Neuronal stem cell (in vitro differentiated cells): Measurements from ENCODE around the gene SC5D.

Source experiments
- DNase-seq: peaks from one replicate; pipeline ENCODE4 v3.0.0-alpha.2; 2013; ENCODE audit warnings: low spot score
- H2AFZ ChIP-seq: one replicate; pipeline ENCODE4 v1.6.1; 2013; ENCODE audit warnings: mild to moderate bottlenecking, low read length, inconsistent platforms
- H2AK5ac ChIP-seq: 2 replicates; pipeline ENCODE4 v1.6.1; 2013; ENCODE audit warnings: low read depth, mild to moderate bottlenecking, inconsistent platforms, low read length, moderate library complexity, mixed read lengths
- H2BK120ac ChIP-seq: 2 replicates; pipeline ENCODE4 v1.6.1; 2013; ENCODE audit warnings: low read depth, mild to moderate bottlenecking, inconsistent platforms, low read length, moderate library complexity, mixed read lengths
- H2BK12ac ChIP-seq: one replicate; pipeline ENCODE4 v1.6.1; 2013; ENCODE audit warnings: low read length, inconsistent platforms
- H2BK15ac ChIP-seq: 2 replicates; pipeline ENCODE4 v1.6.1; 2013; ENCODE audit warnings: mild to moderate bottlenecking, low read length, inconsistent platforms, mixed read lengths
- H2BK5ac ChIP-seq: one replicate; pipeline ENCODE4 v1.6.1; 2013; ENCODE audit warnings: inconsistent platforms, mild to moderate bottlenecking, low read length, moderate library complexity
- H3K14ac ChIP-seq: one replicate; pipeline ENCODE4 v1.6.1; 2013; ENCODE audit warnings: low read length, inconsistent platforms
- H3K18ac ChIP-seq: 2 replicates; pipeline ENCODE4 v1.6.1; 2013; ENCODE audit warnings: low read length, inconsistent platforms
- H3K23ac ChIP-seq: 2 replicates; pipeline ENCODE4 v1.6.1; 2013; ENCODE audit warnings: low read depth, mild to moderate bottlenecking, mixed read lengths, low read length, inconsistent platforms; ENCODE audit not compliant: poor library complexity
- H3K27ac ChIP-seq: replicated peaks from 3 replicates; pipeline ENCODE4 v1.5.1; 2013; ENCODE audit warnings: low read length, inconsistent platforms
- H3K27me3 ChIP-seq, 3 experiments: 2 replicates each; pipeline ENCODE4 v1.6.1; 2013; ENCODE audit warnings: low read length in 3 of 3, mild to moderate bottlenecking in 2 of 3, inconsistent platforms in 1 of 3, low read depth in 1 of 3, mixed read lengths in 1 of 3, moderate library complexity in 1 of 3; ENCODE audit not compliant: control insufficient read depth in 3 of 3, insufficient read depth in 3 of 3
- H3K36me3 ChIP-seq, 2 donors: replicated peaks in 1 of 2; 2 replicates each; pipeline ENCODE4 v1.6.1; 2013; ENCODE audit warnings: low read length in 2 of 2; ENCODE audit not compliant: control insufficient read depth in 2 of 2, insufficient read depth in 2 of 2
- H3K4ac ChIP-seq: 2 replicates; pipeline ENCODE4 v1.6.1; 2013; ENCODE audit warnings: inconsistent platforms, mild to moderate bottlenecking, low read length, moderate library complexity
- H3K4me1 ChIP-seq, 2 donors: 1 replicate in 1 of 2; 2 replicates in 1 of 2; pipeline ENCODE4 v1.6.1; 2013; ENCODE audit warnings: low read length in 2 of 2, low read depth in 1 of 2; ENCODE audit not compliant: control insufficient read depth in 2 of 2, insufficient read depth in 1 of 2
- H3K4me2 ChIP-seq: one replicate; pipeline ENCODE4 v1.6.1; 2013; ENCODE audit warnings: mild to moderate bottlenecking, low read length, inconsistent platforms; ENCODE audit not compliant: insufficient read depth, poor library complexity, severe bottlenecking
- H3K4me3 ChIP-seq, 2 donors: 2 replicates each; pipeline ENCODE4 v1.5.1; 2013; ENCODE audit warnings: low read length in 2 of 2, mild to moderate bottlenecking in 2 of 2, inconsistent platforms in 1 of 2, moderate library complexity in 1 of 2
- H3K79me1 ChIP-seq: one replicate; pipeline ENCODE4 v1.6.1; 2013; ENCODE audit warnings: low read depth, mild to moderate bottlenecking, inconsistent platforms, low read length, moderate library complexity
- H3K9ac ChIP-seq: one replicate; pipeline ENCODE4 v1.6.1; 2013; ENCODE audit warnings: mild to moderate bottlenecking, low read depth, low read length, inconsistent platforms; ENCODE audit not compliant: poor library complexity
- H3K9me3 ChIP-seq, 2 donors: replicated peaks in 1 of 2; 2 replicates each; pipeline versions ENCODE3 to v1.6.1; 2013; ENCODE audit warnings: low read length in 2 of 2, mild to moderate bottlenecking in 2 of 2, inconsistent platforms in 1 of 2, low read depth in 1 of 2, mixed read lengths in 1 of 2, moderate library complexity in 1 of 2; ENCODE audit not compliant: control insufficient read depth in 2 of 2, insufficient read depth in 1 of 2
- H4K8ac ChIP-seq: one replicate; pipeline ENCODE4 v1.6.1; 2013; ENCODE audit warnings: low read depth, mild to moderate bottlenecking, inconsistent platforms, low read length, moderate library complexity
- H4K91ac ChIP-seq: one replicate; pipeline ENCODE4 v1.6.1; 2013; ENCODE audit warnings: low read length, low read depth, mild to moderate bottlenecking, inconsistent platforms; ENCODE audit not compliant: poor library complexity
- WGBS, 2 donors: extraction: QIAGEN DNeasy Blood & Tissue Kit; methylation state at CpG; one replicate each; pipeline ENCODE4 v1.1.7; 2013; ENCODE audit warnings: missing lambda C conversion rate in 2 of 2, mixed read lengths in 1 of 2; ENCODE audit not compliant: insufficient read length in 2 of 2, insufficient replicate concordance in 1 of 2; ENCODE audit errors: extremely low coverage in 2 of 2; 5-methylcytosine and 5-hydroxymethylcytosine counted together

Gene SC5D

DNA sequence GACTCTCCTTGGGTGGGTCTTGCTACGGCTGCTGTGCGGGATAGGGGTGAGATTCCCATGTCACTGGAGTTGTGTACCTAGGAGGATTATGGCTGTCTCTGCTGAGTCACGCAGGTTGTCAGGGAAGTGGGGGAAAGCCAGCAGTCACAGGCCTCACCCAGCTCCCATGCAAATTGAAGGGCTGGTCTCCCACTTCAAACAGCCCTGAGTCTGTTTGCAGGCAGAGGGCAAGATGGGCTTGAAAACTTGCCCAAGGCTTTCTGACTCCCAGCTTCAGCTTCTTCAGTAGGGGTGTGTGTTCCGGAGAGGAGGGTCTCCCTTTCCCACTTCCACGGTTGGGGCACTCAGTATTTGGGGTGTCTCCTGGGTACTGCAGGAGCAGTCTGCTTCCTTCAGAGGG is 10.9 kb upstream of the SC5D start:
- Histone ChIP-seq H3K14ac (no peak overlapping the region), H3K4me2 (no peak overlapping the region), H4K91ac (no peak overlapping the region), H2BK5ac (no peak overlapping the region), H3K79me1 (no peaks in the 10 kb centered on the region), H4K8ac (no peak overlapping the region), H2BK120ac (no peak overlapping the region), H2BK15ac (no peak overlapping the region), H3K18ac (no peak overlapping the region), H3K27me3 (no peaks in the 10 kb centered on the region), H2BK12ac (no peak overlapping the region), H3K36me3 (no peaks in the 10 kb centered on the region), H2AK5ac (no peak overlapping the region), H2AFZ (no peak overlapping the region), H3K4me3 (no peak overlapping the region), H3K9me3 (peaks cover 0 to 18% of the 10 kb centered on the region in 2 donors), H3K4me1 (no peaks in the 10 kb centered on the region), H3K9ac (no peak overlapping the region), H3K27ac (no peak overlapping the region), H3K4ac (no peak overlapping the region), H3K23ac (no peak overlapping the region)
- no CpG with 5 or more reads among the region's 5 CpGs for whole genome bisulfite sequencing, 2 donors
- no peak for DNase-seq

DNA sequence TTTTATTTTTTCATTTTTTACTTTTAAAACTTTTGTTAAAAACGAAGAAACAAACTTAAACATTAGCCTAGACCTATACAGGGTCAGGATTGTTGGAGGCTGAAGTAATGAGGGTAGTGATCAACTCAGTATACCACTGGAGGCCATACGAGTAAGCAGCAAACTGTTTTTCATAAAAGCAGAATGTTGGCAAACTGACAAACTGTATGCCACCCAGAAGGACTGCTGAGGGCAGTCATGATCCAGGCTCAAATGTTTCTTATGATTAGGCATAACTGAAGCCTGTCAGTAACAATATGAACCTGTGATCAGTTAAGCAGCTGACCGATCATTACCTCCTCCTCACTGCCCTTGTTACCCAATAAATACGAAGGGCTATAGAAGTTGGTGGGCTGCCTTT is 10.2 kb upstream of the SC5D start:
- H3K18ac ChIP-seq = no peak overlapping the region
- 100% methylated on average over 1 of the region's 4 CpGs for WGBS, 2 donors
- H3K4me2 ChIP-seq = no peak overlapping the region
- H3K4ac ChIP-seq = no peak overlapping the region
- no peak for DNase-seq
- no peak overlapping the region for H4K8ac ChIP-seq
- H3K27ac ChIP-seq = no peak overlapping the region
- H2BK12ac ChIP-seq = no peak overlapping the region
- H3K23ac ChIP-seq = no peak overlapping the region
- no peak overlapping the region for H3K14ac ChIP-seq
- no peaks in the 10 kb centered on the region for H3K4me1 ChIP-seq
- H2BK5ac ChIP-seq = no peak overlapping the region
- H3K9ac ChIP-seq = no peak overlapping the region
- H3K36me3 ChIP-seq = no peaks in the 10 kb centered on the region
- no peak overlapping the region for H4K91ac ChIP-seq
- H3K4me3 ChIP-seq = no peak overlapping the region
- H3K79me1 ChIP-seq = no peaks in the 10 kb centered on the region
- H3K9me3 ChIP-seq = peaks cover 0 to 18% of the 10 kb centered on the region in 2 donors
- no peak overlapping the region for H2BK15ac ChIP-seq
- no peaks in the 10 kb centered on the region for H3K27me3 ChIP-seq
- no peak overlapping the region for H2AFZ ChIP-seq
- H2BK120ac ChIP-seq = no peak overlapping the region
- H2AK5ac ChIP-seq = no peak overlapping the region

DNA sequence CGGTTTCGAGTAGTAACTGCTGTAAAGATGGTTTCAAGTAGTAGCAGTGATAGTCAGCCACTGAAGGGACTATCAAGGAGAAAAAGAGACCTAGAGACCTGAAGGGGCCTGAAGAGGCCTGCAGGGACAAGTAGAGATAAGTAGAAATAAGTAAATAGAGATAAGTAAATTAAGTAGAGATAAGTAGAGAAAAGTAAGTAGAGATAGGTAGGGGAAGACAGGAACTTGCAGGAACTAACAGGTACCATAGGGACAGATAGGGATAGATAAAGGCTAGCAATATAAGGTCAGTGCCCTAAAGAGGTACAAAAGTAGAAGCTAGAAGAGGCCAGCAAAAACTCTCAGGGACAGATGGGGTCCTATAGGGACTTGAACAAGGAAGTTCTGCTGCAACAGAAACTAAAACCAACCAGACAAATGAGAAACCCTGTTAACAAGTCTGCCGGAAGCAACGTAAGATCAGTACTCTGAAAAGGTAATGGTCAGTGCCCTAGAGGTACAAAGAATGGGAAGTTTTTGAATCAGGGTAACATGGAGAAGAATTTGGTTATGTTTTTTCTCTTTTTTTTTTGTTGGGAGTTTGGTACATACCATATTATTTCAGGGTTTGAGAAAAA is 9.6 kb upstream of the SC5D start:
- Histone ChIP-seq H3K4me3 (no peak overlapping the region), H2BK12ac (no peak overlapping the region)

DNA sequence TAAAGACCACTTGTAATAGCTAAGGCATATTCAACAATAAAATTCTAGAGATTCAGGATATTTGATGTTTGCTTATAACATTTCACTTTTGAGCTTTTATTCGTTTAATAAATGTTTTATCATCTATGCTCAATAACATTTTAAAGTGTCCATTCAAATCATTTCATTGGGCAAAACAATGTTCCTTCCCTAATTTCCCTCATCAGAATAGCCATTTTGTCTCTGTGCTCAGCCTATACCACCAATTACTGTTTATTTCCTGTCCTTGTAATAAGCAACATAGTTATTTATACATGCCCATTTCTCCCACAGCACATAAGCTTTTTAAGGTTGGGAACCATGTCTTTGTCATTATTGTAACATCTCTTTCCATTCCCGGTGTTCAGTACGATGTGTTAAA is 1.3 kb upstream of the SC5D start:
- no peak overlapping the region for H2BK120ac ChIP-seq
- no peak overlapping the region for H2BK5ac ChIP-seq
- no CpG with 5 or more reads among the region's 3 CpGs for WGBS, 2 donors
- peaks cover 1 to 12% of the 10 kb centered on the region in 2 donors for H3K4me1 ChIP-seq
- no peak overlapping the region for H3K9ac ChIP-seq
- no peak for DNase-seq
- H2AK5ac ChIP-seq = no peak overlapping the region
- no peak overlapping the region for H2BK12ac ChIP-seq
- peaks cover 2% of the 10 kb centered on the region for H3K79me1 ChIP-seq
- no peak overlapping the region for H3K4me3 ChIP-seq
- no peak overlapping the region for H3K14ac ChIP-seq
- H3K36me3 ChIP-seq = peaks cover 0 to 19% of the 10 kb centered on the region in 2 donors
- no peak overlapping the region for H3K27ac ChIP-seq
- H4K8ac ChIP-seq = no peak overlapping the region
- no peak overlapping the region for H3K18ac ChIP-seq
- H3K4me2 ChIP-seq = no peak overlapping the region
- H3K27me3 ChIP-seq = no peaks in the 10 kb centered on the region
- no peak overlapping the region for H2AFZ ChIP-seq
- peaks cover 0 to 18% of the 10 kb centered on the region in 2 donors for H3K9me3 ChIP-seq
- no peak overlapping the region for H2BK15ac ChIP-seq
- no peak overlapping the region for H3K23ac ChIP-seq
- H4K91ac ChIP-seq = no peak overlapping the region
- H3K4ac ChIP-seq = no peak overlapping the region

More for the DNA sequence above, 9.6 kb upstream of the SC5D start:
- H3K14ac ChIP-seq = no peak overlapping the region
- H3K9me3 ChIP-seq = peaks cover 0 to 18% of the 10 kb centered on the region in 2 donors
- no peak overlapping the region for H4K91ac ChIP-seq
- H4K8ac ChIP-seq = no peak overlapping the region
- H3K4me1 ChIP-seq = no peaks in the 10 kb centered on the region
- no peak overlapping the region for H2AK5ac ChIP-seq
- H3K18ac ChIP-seq = no peak overlapping the region
- H3K27ac ChIP-seq = no peak overlapping the region
- H3K9ac ChIP-seq = no peak overlapping the region
- H3K79me1 ChIP-seq = no peaks in the 10 kb centered on the region
- H2BK5ac ChIP-seq = no peak overlapping the region
- H2AFZ ChIP-seq = no peak overlapping the region
- H3K23ac ChIP-seq = no peak overlapping the region
- H3K27me3 ChIP-seq = no peaks in the 10 kb centered on the region
- no CpG with 5 or more reads among the region's 4 CpGs for WGBS, 2 donors
- H3K36me3 ChIP-seq = no peaks in the 10 kb centered on the region
- no peak overlapping the region for H2BK120ac ChIP-seq
- no peak overlapping the region for H2BK15ac ChIP-seq
- no peak for DNase-seq
- no peak overlapping the region for H3K4ac ChIP-seq
- no peak overlapping the region for H3K4me2 ChIP-seq
